Stimulated activated CD4-positive, alpha-beta T cell treated with anti-CD3 and anti-CD28 coated beads, Interleukin-1b, Interleukin-23, amount 100 ng/mL, for 48 hours (primary cell): ENCODE results near the gene ASB14.
A peak's percentile ranks its signal among the peaks of the same experiment; 100 is the strongest.

Source experiments
- DNase-seq: peaks from one replicate; pipeline ENCODE4 v3.0.0-alpha.2; 2020

The ASB14 gene

DNA sequence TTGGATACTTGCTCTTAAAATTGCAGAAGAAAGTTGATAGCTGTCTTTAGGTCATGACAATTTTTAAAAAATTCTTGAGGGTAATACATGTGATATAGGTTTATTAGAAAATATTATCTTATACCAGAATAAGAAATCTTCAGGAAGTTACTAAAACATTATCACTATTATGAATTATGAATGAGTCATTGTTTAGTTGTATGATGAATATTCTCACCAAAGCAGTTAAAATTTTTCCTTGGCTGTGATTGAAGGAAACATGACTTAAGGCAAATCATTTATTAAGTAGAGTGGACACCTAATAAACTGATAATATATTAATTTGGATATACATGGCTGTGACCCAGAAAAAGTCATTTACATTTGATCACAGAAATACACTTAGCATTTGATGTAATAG, 34.8 kb downstream of the ASB14 start:
- no peak for DNase-seq

DNA sequence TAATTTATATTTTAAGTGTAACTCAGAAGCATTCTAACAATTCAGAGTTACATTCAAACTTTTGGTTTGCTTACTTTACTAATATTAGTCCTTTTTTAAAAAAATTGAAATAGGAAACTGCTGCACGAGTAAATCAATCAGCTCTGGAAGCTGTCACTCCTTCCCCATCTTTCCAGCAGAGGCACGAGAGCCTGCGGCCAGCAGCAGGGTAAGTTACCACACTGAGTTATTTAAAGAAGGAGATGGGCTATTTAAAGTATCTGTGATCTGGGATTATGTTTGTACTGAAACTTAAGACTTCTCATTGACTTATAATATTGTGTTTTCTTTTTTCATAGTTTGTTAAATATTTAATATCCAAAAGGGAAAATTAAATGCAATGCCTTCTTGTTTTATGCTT, 35.6 kb downstream of the ASB14 start:
- no peak for DNase-seq

DNA sequence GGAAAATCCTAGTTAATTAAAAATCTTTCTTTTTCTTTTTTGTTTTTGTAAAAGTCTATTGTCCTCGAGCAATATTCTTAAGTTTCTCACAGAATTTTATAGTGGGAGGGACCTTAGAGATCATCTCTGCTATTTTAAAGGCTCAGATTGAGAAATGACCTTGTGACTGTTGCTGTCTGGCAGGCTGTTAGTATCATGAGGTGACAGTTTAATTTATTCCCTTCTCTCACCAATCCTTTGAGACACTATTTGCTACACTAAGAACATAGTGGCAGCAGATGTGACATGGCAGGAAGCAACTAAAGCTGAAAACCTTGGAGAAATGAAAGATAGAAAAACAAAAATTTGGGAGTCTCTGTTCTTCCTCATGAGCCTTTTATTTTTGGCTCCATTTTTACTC, 40.1 kb downstream of the ASB14 start:
- DNase-seq = no peak

DNA sequence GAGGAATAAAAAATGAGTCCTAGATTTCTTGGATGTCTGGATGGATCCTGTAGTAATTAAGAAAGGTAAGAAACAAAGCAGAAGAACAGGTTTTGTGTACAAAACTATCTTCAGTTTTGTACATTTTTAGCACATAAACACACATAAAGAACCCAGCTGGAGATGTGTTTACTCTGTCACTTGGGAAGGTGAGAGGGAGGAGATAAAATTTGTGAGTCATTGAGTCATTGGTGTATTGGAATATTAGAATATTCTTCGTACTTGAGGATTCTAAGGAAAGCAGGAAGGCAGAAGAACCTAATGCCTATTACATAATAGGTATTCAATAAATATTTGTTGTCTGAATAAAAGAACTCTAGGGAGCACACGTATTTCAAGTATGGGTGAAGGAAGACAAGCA, 47.5 kb downstream of the ASB14 start:
- DNase-seq = no peak

DNA sequence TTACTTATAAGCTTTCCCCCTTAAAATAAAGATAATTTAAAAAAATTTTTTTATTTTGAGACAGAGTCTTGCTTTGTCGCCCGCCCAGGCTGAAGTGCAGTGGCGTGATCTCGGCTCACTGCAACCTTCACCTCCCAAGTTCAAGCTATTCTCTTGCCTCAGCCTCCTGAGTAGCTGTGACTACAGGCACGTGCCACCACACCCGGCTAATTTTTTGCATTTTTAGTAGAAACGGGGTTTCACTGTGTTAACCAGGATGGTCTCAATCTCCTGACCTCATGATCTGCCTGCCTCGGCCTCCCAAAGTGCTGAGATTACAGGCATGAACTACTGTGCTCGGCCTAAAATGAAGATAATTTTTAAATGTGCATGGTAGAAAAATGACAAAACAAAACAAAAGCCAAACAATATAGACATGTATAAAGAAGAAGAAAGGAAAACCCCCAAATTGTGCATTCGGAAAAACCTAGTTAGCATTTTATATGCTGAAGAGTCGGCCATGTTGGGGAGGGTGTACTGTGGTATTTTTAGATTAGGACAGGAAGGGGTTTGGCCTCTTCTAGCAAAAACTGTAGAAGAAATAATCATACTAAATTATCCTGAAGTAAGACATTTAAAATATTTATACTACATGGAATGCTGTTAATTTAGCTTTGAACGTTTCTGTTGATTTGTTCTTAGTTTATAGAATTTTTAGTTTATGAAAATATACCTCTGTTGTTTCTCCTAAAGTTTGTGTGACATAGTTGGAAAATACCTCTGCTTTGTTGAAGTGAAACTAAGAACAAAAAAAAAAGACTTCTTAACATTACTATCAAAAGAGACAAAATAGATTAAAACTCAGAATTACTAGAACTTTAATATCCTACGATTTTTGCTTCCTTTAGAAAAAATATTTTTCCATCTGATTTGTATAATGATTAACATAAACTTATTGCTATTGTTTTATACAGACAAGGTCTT, 57.6 kb downstream of the ASB14 start:
- no peak for DNase-seq

DNA sequence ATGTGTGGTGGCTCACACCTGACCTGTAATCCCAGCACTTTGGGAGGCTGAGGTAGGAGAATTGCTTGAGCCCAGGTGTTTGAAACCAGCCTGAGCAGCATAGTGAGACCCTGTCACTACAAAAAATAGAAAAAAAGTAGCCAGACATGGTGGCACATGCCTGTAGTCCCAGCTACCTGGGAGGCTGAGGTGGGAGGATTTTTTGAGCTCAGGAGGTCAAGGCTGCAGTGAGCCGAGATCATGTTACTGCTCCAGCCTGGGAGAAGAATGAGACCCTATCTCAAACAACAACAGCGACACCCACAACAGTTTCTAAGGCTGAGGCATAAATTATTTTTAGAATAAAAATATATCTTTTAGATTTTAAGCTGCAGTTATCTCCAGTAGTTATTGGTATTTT, 58.7 kb downstream of the ASB14 start:
- DNase-seq = no peak

DNA sequence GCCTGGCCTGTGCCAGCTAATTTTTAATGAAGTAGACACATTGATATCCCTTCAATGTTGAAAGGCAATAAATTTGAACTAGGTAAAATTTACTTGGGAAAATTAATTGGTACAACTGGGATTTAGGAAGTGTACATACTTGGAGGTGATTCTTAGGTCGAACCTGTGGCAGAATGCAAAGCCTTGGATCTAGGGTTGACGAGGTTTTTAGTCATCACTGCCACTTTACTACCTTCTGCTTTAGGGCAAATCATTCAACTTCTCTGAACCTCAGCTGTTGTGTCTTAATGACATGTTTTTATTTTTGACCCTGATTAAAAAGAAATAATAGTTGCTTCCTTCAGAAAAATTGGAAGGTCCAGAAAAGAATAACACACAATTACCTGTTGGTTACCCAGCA, 62.5 kb downstream of the ASB14 start:
- no peak for DNase-seq

DNA sequence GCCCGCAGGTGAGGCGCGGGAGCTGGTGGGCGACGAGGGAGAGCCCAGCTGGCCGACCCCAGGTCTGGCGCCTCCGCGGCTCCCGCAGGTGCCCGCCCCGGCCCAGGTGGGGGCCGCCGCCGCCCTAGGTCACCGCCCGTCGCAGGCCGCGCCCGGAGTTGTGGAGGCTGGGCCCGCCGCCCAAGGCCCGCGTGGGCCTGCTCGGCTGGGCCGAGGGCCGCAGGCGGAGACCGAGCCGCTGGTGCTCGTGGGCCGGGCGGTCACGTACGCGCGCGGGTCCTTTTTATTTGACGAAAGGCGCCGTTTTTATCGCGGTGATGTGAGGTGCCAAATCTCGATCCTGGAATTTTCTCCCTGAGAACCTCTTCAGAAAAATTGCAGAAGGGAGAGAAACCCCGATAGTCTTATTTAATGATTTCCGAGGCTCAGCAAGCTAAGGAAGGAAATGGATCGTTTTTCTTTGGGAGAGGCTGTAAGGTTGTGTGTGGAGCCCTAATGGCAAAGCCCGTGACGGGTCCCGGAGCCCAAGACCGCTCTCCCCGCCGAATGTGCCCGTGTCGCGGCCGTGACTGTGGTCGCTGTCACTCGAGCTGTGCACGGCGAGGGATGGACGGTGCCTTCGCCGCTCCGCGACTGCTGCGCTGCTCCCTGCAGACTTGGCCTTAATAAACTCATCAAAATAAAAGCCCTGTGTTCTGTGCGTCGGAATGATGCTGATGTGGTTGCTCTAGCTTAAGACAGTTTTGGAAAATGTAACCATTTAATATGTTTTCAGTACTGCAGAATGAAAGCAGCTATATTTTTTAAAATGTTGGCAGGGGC, 64.3 kb downstream of the ASB14 start:
- peak; percentile 36 for DNase-seq

DNA sequence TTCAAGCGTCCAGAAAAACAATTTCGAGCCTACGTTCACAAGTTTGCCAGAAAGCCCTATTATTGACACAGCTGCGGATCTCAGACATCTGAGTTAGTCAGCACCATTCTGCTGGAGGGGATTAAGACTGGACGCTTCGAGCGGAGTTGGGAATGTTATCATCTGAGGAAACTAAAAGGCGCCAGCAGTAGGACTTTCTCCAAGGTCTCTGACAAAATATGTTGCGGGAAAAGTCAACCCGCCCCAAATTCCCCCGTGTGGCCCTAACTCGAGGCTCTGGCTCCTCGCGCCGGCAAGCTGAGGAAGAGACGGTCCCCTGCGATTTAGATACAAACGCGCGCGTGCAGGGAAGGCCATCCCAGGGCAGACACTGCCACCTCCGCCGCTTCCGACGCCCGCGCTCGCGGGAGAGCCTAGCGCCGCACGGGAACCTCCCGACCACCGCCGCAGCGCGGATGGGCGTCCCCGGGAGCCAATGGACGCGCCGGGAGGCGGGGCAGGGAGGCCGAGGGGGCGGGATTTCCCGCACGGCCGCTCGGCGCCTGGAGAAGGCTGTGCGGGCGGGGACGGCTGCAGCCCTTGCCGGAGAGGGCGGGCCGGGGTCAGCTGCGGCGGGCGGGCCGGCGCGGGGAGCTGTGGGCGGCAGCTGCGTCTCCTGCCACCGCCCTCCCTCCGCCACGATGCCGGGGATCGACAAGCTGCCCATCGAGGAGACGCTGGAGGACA, 65.1 kb downstream of the ASB14 start, which contains the start of gene APPL1:
TSS of gene APPL1 (plus strand) at position 526 of the 726 bp plus-strand sequence. CDS start at position 681, 155 bp downstream.
- DNase-seq = peak; percentile 88

DNA sequence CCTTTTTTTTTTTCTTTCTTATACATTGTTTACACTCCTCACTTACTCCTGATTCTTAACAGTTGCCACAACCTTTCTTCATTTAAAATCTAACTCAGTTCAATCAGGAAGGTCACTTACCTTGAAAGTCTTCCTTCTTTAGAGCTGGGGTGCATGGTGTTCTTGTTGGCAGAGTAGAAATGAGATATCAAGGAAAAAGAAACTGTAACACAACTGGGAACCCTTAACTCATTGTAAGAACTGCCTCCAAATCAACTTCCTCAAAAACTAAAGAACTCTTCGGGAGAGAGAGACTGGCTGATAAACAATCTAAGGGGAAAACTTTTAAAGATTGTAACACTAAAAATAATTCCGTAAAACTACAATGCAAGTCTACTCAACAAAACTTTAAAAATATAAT, 66.3 kb downstream of the ASB14 start:
- DNase-seq = no peak

DNA sequence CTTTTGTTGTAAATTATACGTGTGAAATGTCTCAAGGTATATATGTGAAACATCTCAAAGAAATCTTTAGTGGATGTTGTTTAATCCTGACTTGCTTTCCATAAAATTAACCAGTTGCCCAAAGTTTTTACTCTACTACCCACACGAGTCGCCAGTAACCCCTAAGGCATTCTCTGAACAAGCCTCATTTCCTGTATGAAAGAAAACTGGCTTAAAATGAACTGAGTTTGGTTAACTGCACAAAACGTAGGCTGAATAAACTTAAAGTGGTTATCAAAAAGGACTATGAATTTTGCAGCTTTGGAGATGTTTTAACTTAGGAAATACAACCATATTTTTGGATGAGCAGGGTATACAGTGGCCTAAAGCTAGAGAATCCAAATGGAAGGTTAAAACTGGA, 67.6 kb downstream of the ASB14 start:
- DNase-seq = no peak

DNA sequence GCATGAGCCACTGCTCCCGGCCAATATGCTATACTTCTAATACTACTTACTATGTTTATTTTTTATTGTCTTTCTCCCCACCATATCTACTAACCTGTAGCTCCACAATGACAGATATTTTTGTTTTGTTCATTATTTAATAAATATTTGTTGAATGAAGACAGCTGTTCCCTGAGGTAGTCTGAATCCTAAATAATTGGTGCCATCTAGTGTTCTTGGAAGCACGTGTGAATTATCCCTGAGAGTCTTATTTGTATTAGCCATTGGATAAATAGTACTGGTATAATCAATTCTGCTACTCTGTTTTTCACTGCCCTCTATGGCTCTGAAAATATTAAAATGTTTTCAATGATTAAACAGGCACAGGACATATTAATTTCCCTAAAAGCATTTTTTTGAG, 70.6 kb downstream of the ASB14 start:
- no peak for DNase-seq
